Inflammatory macrophage treated with lipopolysaccharide for 1 hour (primary cell): ENCODE results near the gene NSL1.
A peak's percentile ranks its signal among the peaks of the same experiment; 100 is the strongest.

Experiments
- DNase-seq, 2 donors: peaks; one replicate each; pipeline ENCODE4 v3.0.0-alpha.2; 2020 to 2022

Gene NSL1

DNA sequence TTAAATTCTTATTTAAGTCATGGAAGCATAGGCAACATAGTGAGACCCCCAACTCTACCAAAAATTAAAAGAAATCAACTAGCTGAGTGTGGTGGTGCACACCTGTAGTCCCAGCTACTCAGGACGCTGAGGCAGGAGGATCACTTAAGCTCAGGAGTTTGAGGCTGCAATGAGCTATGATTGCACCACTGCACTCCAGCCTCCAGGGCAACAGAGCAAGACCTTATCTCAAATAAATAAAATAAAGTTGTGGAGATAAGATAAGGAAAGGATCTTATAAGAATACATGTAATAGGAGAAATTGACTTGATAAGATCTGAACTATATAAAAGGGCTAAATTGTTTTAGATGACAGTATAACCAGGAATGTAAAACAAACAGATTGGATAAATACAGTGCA, 89.7 kb downstream of the NSL1 start:
- no peak for DNase-seq

GRCh38 chr1:212700892-212701819, 90.4 kb downstream of the NSL1 start:
- peak in 1 of 2 donors; percentile 31 for DNase-seq

GRCh38 chr1:212700223-212700891, 91.2 kb downstream of the NSL1 start:
- DNase-seq, result peak; percentile 75 to 83

DNA sequence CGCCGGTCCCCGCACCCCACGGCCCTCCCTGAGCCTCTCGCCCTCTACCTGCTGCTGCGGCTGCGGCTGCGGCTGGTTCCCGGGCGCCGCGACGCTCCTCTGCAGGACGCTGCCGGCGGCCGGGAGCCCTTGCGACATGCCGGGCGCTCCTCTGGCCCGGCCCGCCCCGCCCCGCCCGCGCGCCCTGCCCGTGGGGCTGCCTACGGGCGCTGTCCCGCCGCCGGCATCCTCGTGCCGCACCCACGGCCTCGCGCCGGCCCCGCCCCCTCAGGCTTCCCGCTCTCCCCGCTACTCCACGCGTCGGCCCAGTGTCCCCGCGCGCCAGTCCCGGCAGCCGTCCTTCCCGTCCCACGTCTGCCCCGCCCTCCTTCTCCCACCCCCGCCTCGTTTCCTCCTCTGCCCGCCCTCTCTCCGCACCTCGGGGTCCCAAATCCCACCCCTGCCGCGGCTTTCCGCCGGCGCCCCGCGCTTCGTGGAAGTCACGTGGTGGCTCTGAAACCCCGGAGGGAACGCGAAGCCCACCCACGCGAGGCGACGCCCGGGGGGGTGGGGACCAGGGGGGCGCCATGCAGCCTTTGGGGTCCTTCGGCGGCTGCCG, 91.9 kb downstream of the NSL1 start, which contains the start of gene BATF3:
Gene BATF3, minus strand, starts transcription at position 216 of the 598 bp plus-strand sequence. Its CDS starts 78 bp downstream, at position 138.
- peak; percentile 66 to 75 for DNase-seq

DNA sequence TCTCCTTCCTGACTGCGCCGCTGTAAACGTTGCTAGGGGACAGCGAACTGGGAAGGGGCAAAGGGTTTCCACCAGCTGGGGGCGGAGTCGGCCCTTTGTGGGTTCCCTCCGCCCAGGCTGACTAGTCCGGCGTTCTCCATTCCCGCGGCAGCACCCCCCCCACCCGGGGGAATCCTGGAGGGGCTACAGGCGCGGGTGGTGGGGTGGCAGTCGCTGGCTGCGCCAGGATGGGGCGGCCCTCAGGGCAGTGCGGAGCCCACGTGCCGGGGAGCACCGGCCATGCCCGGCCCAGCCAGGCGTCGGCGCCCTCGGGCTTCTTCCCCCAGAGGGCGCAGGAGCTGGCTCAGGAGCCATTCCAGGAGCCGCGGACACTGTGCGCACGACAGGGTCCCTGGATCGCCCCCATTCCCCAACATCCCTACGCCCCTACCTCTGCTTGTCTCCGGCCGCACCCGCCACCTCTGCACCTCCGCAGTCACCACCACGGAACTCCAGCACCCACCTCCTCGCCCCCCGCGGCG, 92.4 kb downstream of the NSL1 start:
- DNase-seq, result peak; percentile 53 to 58

- no peak for DNase-seq
Observed at GRCh38 chr1:212698467-212699103, 93.0 kb downstream of the NSL1 start.

DNA sequence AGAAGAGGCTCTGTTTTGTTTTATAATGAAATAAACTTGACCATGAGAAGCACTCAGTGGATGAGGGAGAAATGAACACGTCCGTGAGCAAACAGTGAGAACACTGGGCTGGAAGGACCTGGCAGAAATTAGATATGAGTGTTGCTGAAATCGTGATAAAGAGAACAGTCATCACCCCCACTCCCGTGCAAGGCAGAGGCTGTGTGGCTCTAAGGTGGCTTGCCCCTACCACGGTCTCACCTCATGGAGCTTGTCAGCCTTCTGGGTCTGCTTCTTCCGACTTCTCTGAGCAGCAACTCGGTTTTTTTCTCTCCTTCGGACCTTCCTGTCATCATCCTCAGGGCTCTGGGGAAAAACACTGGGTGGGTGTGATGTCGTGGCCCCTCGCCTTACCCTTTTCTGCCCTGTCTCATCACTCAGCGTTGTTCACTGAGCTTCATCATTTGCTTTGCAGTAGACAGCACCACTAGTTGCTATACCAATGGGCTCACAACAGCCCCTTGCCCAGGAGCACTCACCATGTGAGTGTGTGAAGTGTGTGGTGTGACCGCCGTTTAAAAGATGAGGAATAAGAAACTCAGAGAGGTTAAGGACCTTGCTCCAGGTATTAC, 94.8 kb downstream of the NSL1 start:
- no peak for DNase-seq

- no peak for DNase-seq
Observed at GRCh38 chr1:212692774-212693644, 98.6 kb downstream of the NSL1 start.

DNA sequence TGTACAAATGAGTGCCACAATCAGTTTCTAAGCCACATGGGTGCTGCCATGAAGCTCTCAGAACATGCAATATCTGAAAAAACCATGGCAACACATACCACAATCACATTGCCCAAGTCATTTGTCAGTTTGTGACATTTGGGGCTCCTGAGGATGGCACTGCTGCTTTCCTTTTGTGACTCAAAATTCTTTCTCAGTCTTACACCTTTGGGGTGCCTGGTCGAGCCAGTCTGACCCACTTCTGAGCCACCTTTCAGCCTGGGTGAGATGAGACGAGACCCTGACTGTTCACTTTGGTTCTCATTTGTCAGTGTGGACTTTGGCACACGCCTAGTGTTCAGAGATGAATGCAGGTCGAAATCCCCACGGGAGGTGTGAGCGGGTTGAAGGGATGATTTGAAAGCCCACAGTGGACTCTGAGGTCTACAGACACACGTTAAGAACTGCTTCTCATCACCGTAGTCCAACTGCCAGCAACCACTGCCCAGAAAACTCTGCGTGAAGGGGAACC, 100.0 kb downstream of the NSL1 start:
- DNase-seq, result no peak

DNA sequence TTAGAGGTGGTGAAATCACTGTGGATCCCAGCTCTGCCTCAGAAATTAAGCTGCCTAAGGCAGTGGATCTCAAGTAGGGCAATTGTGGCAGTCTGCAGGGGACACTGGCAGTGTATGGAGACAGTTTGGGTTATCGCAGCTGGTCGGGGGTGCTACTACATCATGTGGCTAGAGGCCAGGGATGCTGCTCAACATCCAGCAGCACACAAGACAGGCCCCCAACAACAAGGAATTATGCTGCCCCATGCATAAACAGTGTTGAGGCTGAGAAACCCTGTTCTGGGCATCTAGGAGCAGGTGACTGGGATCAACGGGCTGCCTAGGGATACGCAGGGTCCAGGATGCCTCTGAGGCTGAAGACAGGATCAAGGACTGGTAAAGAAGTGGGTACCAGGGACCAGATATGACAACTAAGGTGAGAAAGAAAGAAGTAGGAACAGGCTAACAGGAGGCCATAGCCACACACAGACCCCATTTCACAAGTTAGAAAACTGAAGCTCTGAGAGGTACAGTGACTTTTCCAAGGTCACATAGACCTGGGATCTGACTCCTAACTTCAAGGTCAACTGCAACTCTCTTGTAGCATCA, 100.7 kb downstream of the NSL1 start:
- no peak for DNase-seq

DNA sequence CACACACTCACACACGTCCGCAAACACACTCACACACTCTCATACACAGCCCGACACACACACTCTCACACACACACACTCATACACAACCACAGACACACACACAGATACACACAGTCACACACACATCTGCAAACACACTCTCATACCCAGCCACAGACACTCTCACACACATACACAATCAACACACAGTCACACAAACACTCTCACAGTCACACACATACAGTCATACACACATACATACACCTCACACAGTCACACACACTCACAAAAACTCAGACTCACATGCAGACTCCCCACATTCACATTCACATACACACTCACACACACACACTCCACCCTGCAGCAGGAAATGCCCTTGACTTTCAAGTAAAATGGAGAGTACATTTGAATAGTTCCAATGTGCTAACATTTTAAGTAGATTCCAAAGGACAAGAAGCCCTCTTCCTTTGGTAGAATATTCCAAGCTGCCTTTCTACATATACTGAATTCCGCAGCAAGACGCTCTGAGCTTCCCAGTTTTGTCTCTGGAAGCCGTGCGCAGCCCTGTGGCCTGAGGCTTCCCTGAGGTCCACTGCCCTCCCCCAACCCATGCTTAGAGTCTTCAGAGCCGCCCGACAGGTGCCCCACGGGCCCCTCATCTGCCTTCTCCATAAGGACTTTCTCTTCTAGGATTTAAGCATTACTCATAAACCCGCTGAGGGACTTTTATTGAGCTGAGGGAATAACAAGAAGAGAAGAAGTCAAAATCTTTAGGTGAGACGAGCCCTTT, 101.6 kb downstream of the NSL1 start:
- no peak for DNase-seq

DNA sequence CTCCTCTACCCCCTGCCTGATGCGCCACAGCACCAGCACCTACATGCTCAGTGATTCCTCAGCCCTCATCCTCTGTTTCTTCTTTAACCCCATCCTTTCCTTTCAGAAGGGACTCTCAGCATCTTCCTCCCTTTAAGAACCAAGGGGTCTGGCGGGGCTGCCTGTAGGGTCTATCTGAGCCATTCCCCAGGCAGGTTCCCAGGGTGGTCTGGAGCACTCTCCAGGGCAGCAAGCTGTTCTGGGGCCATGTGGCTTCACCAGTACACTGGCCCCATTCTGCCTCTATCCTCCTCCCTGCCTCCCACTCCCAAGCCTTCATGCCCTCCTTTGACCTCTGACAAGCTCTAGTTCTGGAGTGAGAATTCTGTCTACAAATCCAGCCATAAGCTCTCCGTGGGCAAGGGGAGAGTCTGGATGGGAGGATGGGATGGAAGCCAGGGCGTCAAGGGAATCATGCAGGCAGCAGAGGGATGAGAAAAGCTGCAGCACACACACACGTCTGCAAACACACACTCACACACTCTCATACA, 102.3 kb downstream of the NSL1 start:
- DNase-seq, result no peak

DNA sequence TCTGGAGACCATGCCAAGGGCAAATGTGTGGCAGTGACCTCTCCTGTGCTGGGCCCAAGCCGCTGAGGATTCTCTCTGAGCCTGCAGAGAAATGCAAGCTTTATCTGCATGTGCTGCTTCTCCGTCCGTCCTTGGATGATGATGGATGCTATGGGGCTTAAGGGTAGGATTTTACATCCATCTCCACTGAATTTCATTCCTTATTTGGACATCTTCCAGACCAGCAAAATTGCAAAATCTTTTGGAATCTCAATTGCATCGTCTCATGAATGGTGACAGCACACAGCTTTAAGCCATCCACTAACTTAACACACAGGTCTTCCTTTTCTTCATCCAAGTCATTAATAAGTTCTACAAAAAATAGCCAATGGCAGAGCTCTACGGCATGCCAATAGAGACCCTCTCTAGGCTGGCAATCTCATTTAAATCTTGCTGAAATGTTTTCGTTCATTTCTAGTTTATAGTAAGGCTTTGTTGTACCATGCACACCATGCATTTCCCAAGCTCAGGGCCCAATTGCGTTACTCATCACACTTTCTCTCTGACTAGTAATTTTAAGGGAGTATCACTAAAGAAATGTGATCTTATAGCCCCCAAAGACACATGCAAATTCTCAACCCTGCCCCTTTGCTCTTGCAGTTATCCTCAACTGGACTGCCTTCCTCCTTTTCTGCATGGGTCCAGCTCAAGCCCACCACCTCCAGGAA, 103.1 kb downstream of the NSL1 start:
- no peak for DNase-seq

DNA sequence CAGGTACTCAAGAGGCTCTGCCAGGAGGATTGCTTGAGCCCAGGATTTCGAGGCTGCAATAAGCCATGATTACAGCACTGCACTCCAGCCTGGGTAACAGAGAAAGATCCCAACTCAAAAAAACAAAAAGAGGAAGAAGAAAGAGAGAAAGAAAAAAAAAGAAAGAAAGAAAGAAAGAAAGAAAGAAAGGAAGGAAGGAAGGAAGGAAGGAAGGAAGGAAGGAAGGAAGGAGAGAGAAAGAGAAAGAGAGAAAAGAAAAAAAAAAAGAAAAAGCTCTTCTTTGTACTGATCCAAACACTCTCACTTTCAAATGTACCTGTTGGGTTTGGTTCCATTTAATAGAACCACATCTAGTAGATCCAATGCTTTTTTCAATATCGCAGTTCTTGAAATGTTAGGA, 103.8 kb downstream of the NSL1 start:
- no peak for DNase-seq

- no peak for DNase-seq
Observed at GRCh38 chr1:212686591-212686990, 105.0 kb downstream of the NSL1 start.

DNA sequence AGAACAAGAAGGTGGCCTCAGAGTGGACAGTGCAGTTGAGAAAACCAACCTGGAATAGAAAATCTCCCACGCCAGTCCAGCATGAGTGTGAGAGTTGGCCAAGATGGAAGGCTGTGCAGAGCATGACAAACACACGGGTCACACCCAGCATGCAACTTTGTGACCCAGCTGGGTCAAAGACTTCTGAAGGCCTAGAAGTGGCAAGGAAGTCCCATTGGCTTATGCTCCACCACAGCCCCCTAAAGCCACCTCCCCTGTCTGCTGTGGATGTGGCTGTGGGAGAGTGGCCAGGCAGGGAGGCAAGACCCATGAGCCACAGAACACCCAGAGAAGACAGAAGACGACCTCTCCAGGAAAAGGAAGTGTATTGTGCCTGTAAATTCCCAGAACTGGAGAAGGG, 105.5 kb downstream of the NSL1 start:
- DNase-seq, result no peak

DNA sequence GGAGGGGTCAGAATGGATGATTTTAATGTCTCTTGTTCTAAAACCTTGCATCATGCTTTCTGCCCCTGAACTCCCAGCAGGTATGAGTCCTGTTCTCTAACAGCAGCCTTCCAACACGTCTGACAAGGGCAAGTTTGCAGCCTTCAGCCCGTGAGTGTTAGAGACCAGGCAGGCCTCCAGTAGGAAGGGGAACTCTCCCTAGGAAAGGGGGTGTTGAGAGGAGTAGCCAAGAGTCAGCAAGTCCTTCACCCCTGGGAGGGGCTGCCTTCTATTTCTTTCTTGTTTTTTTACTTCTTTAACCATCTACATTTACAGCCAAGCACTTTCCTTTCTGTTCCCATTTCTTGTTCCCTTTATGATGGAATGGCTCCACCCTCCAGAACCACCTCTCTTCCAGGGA, 106.1 kb downstream of the NSL1 start:
- DNase-seq, result no peak

- no peak for DNase-seq
Observed at GRCh38 chr1:212684521-212685090, 107.0 kb downstream of the NSL1 start.

DNA sequence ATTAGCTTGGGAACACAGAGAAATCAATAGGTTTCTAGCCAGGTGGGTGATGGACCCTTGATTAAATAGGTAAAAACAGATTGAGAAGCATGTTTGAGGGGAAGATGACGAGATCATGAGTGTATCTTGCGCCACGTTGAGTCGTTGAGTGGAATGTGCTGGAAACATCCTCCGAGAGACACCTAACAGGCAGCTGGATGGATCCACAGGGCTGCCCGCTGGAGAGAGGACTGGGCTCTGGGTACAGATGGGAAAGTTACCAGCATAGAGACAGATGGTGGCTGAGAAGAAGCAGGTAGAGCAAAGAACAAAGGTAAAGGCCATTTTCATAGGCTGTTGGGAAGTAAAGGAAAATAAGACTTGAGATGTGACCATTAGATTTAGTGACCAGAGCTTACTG, 107.5 kb downstream of the NSL1 start:
- no peak for DNase-seq
